DND-41 (cell line): ENCODE measurements around the gene BACH1.

Source experiments
- CTCF ChIP-seq: IDR thresholded peaks from 2 replicates; pipeline ENCODE4 v1.5.1; 2012; ENCODE audit warnings: borderline replicate concordance, low read length, moderate library complexity, mild to moderate bottlenecking; ENCODE audit not compliant: poor library complexity, severe bottlenecking; ENCODE audit errors: extremely low read depth
- EZH2 ChIP-seq: IDR thresholded peaks from 3 replicates; pipeline ENCODE4 v1.6.1; 2012; ENCODE audit warnings: borderline replicate concordance, low read depth, mild to moderate bottlenecking, moderate library complexity, low read length, inconsistent platforms; ENCODE audit not compliant: severe bottlenecking

DNA sequence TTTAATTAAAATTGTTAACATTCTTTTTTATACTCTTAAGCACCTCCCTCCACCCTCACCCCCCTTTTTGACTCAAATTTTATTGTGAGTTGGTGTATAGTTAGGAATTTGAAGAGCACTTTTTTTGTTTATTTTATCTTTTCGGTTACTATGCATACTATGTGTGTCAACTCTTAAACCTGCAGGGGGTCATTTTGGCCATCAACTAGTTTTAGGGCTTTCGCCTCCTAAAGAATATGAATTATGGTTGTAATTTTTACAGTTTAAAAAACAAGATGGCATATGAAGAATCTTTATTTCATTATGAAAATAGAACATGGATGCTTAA is 9.7 kb downstream of the BACH1 start:
- no peak for TF ChIP-seq CTCF
- no peak for TF ChIP-seq EZH2
